SK-N-SH treated with all-trans-retinoic acid at 6 μM for 48 hours (cell line): ENCODE measurements around the gene PRKCI.
"Not testable (repeated sequence)": the region's sequence is repeated elsewhere in the genome, so short reads cannot be mapped to it uniquely, and the experiment has no call there.

Experiments used
- ATAC-seq: fragments of 200-7000 bp; cut with Tn5 transposase; 3 replicates; pipeline ENCODE4 v1.9.1; 2020; ENCODE audit warnings: mild to moderate bottlenecking, moderate library complexity
- BACH2 ChIP-seq: fragments of 250-450 bp; sonication (Bioruptor Pico); IDR thresholded peaks from 2 replicates; pipeline ENCODE4 v1.9.0; 2021; ENCODE audit warnings: mild to moderate bottlenecking, borderline replicate concordance
- CSDC2 ChIP-seq: fragments of 250-450 bp; sonication (Bioruptor Pico); IDR thresholded peaks from 2 replicates; pipeline ENCODE4 v1.5.0; 2020; ENCODE audit warnings: mild to moderate bottlenecking, moderate library complexity
- ESRRG ChIP-seq: fragments of 250-450 bp; sonication (Bioruptor Pico); IDR thresholded peaks from 2 replicates; pipeline ENCODE4 v1.6.1; 2021; ENCODE audit warnings: mild to moderate bottlenecking
- GLIS3 ChIP-seq: fragments of 250-450 bp; sonication (Bioruptor Pico); IDR thresholded peaks from 2 replicates; pipeline ENCODE4 v1.5.0; 2020; ENCODE audit warnings: mild to moderate bottlenecking, moderate library complexity
- ISL1 ChIP-seq: fragments of 250-450 bp; sonication (Bioruptor Pico); IDR thresholded peaks from 2 replicates; pipeline ENCODE4 v2.1.2; 2022; ENCODE audit warnings: mild to moderate bottlenecking, moderate library complexity
- OSR1 ChIP-seq: fragments of 250-450 bp; sonication (Bioruptor Pico); IDR thresholded peaks from 2 replicates; pipeline ENCODE4 v1.8.0; 2022; ENCODE audit warnings: moderate library complexity, mild to moderate bottlenecking, inconsistent platforms
- POU6F1 ChIP-seq: fragments of 250-450 bp; sonication (Bioruptor Pico); IDR thresholded peaks from 2 replicates; pipeline ENCODE4 v1.8.0; 2021; ENCODE audit warnings: low read depth, mild to moderate bottlenecking, moderate library complexity, borderline replicate concordance
- PPARA ChIP-seq: fragments of 250-450 bp; sonication (Bioruptor Pico); IDR thresholded peaks from 2 replicates; pipeline ENCODE4 v1.5.0; 2020; ENCODE audit warnings: mild to moderate bottlenecking, borderline replicate concordance
- RARB ChIP-seq: fragments of 250-450 bp; sonication (Bioruptor Pico); IDR thresholded peaks from 2 replicates; pipeline ENCODE4 v1.8.0; 2021; ENCODE audit warnings: mild to moderate bottlenecking, moderate library complexity
- SNAI2 ChIP-seq: fragments of 250-450 bp; sonication (Bioruptor Pico); IDR thresholded peaks from 2 replicates; pipeline ENCODE4 v1.5.0; 2020; ENCODE audit warnings: mild to moderate bottlenecking, moderate library complexity
- TCF4 ChIP-seq: fragments of 250-450 bp; sonication (Bioruptor Pico); IDR thresholded peaks from 2 replicates; pipeline ENCODE4 v1.8.0; 2021; ENCODE audit warnings: mild to moderate bottlenecking, moderate library complexity, borderline replicate concordance
- TOX ChIP-seq: fragments of 250-450 bp; sonication (Bioruptor Pico); IDR thresholded peaks from 2 replicates; pipeline ENCODE4 v1.8.0; 2021; ENCODE audit warnings: mild to moderate bottlenecking, moderate library complexity, borderline replicate concordance
- ZC3H10 ChIP-seq: fragments of 250-450 bp; sonication (Bioruptor Pico); IDR thresholded peaks from 2 replicates; pipeline ENCODE4 v1.5.1; 2021; ENCODE audit warnings: mild to moderate bottlenecking, moderate library complexity
- ZFP3 ChIP-seq: fragments of 250-450 bp; sonication (Bioruptor Pico); IDR thresholded peaks from 2 replicates; pipeline ENCODE4 v1.5.0; 2020; ENCODE audit warnings: mild to moderate bottlenecking, moderate library complexity
- ZFP30 ChIP-seq: fragments of 450-650 bp; formaldehyde crosslinking; IDR thresholded peaks from 2 replicates; pipeline ENCODE4 v1.5.0; 2022; ENCODE audit warnings: mild to moderate bottlenecking, moderate library complexity
- ZNF70 ChIP-seq: fragments of 450-650 bp; formaldehyde crosslinking; IDR thresholded peaks from 2 replicates; pipeline ENCODE4 v1.5.0; 2020; ENCODE audit warnings: mild to moderate bottlenecking, moderate library complexity
- ZNF8 ChIP-seq: fragments of 450-650 bp; formaldehyde crosslinking; IDR thresholded peaks from 2 replicates; pipeline ENCODE4 v1.5.0; 2020; ENCODE audit warnings: mild to moderate bottlenecking, moderate library complexity
- TF ChIP-seq, protein P1 (sequence below): fragments of 250-450 bp; sonication (Bioruptor Pico); IDR thresholded peaks from 2 replicates; pipeline ENCODE4 v1.8.0; 2020; ENCODE audit warnings: mild to moderate bottlenecking, moderate library complexity, borderline replicate concordance
- TF ChIP-seq, protein P2 (sequence below): fragments of 250-450 bp; sonication (Bioruptor Pico); IDR thresholded peaks from 2 replicates; pipeline ENCODE4 v1.5.0; 2020; ENCODE audit warnings: mild to moderate bottlenecking, moderate library complexity
- TF ChIP-seq, protein P3 (sequence below): fragments of 250-450 bp; sonication (Bioruptor Pico); IDR thresholded peaks from 2 replicates; pipeline ENCODE4 v1.5.1; 2021; ENCODE audit warnings: mild to moderate bottlenecking, moderate library complexity

The PRKCI gene

GRCh38 chr3:170180908-170181885, 41.0 kb upstream of the PRKCI start, which contains the start of gene PHC3:
PHC3 (minus strand) TSS chr3:170181733; CDS start chr3:170181715, 18 bp downstream.
- no peak for TF ChIP-seq ZC3H10
- TF ChIP-seq, protein P1, sequence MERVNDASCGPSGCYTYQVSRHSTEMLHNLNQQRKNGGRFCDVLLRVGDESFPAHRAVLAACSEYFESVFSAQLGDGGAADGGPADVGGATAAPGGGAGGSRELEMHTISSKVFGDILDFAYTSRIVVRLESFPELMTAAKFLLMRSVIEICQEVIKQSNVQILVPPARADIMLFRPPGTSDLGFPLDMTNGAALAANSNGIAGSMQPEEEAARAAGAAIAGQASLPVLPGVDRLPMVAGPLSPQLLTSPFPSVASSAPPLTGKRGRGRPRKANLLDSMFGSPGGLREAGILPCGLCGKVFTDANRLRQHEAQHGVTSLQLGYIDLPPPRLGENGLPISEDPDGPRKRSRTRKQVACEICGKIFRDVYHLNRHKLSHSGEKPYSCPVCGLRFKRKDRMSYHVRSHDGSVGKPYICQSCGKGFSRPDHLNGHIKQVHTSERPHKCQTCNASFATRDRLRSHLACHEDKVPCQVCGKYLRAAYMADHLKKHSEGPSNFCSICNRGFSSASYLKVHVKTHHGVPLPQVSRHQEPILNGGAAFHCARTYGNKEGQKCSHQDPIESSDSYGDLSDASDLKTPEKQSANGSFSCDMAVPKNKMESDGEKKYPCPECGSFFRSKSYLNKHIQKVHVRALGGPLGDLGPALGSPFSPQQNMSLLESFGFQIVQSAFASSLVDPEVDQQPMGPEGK (CRISPR knock-in tag), result peak; percentile 53; the same call in 1 of the 2 replicates
- ATAC-seq, result peak; percentile 88

GRCh38 chr3:170189398-170190256, 32.6 kb upstream of the PRKCI start:
- ATAC-seq, result peak; percentile 70
- TF ChIP-seq ZFP3 (no peak), ISL1 (CRISPR knock-in tag) (no peak), TCF4 (CRISPR knock-in tag) (no peak)

GRCh38 chr3:170195759-170196158, 26.5 kb upstream of the PRKCI start:
- not testable (repeated sequence) for ATAC-seq

- ATAC-seq, result no peak
- TF ChIP-seq TOX, result no peak
- no peak for TF ChIP-seq ZFP30 (CRISPR knock-in tag)
- no peak for TF ChIP-seq ESRRG (CRISPR knock-in tag)
- TF ChIP-seq RARB, result no peak
- no peak for TF ChIP-seq GLIS3 (CRISPR knock-in tag)
- TF ChIP-seq PPARA (CRISPR knock-in tag), result no peak
- no peak for TF ChIP-seq TCF4 (CRISPR knock-in tag)
- no peak for TF ChIP-seq CSDC2 (CRISPR knock-in tag)
- TF ChIP-seq ZNF70, result no peak
- no peak for TF ChIP-seq ZFP3
- TF ChIP-seq, protein P2, sequence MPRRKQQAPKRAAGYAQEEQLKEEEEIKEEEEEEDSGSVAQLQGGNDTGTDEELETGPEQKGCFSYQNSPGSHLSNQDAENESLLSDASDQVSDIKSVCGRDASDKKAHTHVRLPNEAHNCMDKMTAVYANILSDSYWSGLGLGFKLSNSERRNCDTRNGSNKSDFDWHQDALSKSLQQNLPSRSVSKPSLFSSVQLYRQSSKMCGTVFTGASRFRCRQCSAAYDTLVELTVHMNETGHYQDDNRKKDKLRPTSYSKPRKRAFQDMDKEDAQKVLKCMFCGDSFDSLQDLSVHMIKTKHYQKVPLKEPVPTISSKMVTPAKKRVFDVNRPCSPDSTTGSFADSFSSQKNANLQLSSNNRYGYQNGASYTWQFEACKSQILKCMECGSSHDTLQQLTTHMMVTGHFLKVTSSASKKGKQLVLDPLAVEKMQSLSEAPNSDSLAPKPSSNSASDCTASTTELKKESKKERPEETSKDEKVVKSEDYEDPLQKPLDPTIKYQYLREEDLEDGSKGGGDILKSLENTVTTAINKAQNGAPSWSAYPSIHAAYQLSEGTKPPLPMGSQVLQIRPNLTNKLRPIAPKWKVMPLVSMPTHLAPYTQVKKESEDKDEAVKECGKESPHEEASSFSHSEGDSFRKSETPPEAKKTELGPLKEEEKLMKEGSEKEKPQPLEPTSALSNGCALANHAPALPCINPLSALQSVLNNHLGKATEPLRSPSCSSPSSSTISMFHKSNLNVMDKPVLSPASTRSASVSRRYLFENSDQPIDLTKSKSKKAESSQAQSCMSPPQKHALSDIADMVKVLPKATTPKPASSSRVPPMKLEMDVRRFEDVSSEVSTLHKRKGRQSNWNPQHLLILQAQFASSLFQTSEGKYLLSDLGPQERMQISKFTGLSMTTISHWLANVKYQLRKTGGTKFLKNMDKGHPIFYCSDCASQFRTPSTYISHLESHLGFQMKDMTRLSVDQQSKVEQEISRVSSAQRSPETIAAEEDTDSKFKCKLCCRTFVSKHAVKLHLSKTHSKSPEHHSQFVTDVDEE (CRISPR knock-in tag), result no peak
- TF ChIP-seq ZNF8 (CRISPR knock-in tag), result no peak
- no peak for TF ChIP-seq BACH2 (CRISPR knock-in tag)
- TF ChIP-seq, protein P3, sequence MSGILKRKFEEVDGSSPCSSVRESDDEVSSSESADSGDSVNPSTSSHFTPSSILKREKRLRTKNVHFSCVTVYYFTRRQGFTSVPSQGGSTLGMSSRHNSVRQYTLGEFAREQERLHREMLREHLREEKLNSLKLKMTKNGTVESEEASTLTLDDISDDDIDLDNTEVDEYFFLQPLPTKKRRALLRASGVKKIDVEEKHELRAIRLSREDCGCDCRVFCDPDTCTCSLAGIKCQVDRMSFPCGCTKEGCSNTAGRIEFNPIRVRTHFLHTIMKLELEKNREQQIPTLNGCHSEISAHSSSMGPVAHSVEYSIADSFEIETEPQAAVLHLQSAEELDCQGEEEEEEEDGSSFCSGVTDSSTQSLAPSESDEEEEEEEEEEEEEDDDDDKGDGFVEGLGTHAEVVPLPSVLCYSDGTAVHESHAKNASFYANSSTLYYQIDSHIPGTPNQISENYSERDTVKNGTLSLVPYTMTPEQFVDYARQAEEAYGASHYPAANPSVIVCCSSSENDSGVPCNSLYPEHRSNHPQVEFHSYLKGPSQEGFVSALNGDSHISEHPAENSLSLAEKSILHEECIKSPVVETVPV (CRISPR knock-in tag), result no peak
- no peak for TF ChIP-seq POU6F1
- no peak for TF ChIP-seq ISL1 (CRISPR knock-in tag)
- no peak for TF ChIP-seq ZC3H10
- TF ChIP-seq OSR1 (CRISPR knock-in tag), result no peak
- TF ChIP-seq, protein P1 (CRISPR knock-in tag), result no peak
- no peak for TF ChIP-seq SNAI2
Observed at GRCh38 chr3:170196833-170197232, 25.4 kb upstream of the PRKCI start.
